ENCODE results near the gene CAMK2N1.
A peak's percentile ranks its signal among the peaks of the same experiment; 100 is the strongest.

Gene CAMK2N1

GRCh38 chr1:20480243-20480944, 5.6 kb downstream of the CAMK2N1 start:
- DNase-seq (no peak), ATAC-seq (replicated peaks) (no peak)
- Mint-ChIP-seq H3K4me1 (ENCODE audit: low read depth in 2 of 2) (peaks cover 13 to 19% of the 10 kb centered on the region in 2 donors), H3K4me3 (no peak overlapping the region), H3K27ac (no peak overlapping the region), H3K9me3 (no peaks in the 10 kb centered on the region), H3K36me3 (ENCODE audit: insufficient read depth) (peaks cover 15% of the 10 kb centered on the region), H3K27me3 (peaks cover 65 to 89% of the 10 kb centered on the region in 2 donors)

- ATAC-seq (replicated peaks) (no peak), DNase-seq (no peak)
- no peaks in the 10 kb centered on the region for H3K9me3 Mint-ChIP-seq
- peaks cover 13 to 19% of the 10 kb centered on the region in 2 donors for H3K4me1 Mint-ChIP-seq (ENCODE audit: low read depth in 2 of 2)
- peaks cover 71 to 94% of the 10 kb centered on the region in 2 donors for H3K27me3 Mint-ChIP-seq
- no peak overlapping the region for H3K27ac Mint-ChIP-seq
- H3K4me3 Mint-ChIP-seq, result no peak overlapping the region
- H3K36me3 Mint-ChIP-seq (ENCODE audit: insufficient read depth), result peaks cover 15% of the 10 kb centered on the region
These were observed 6.2 kb downstream of the CAMK2N1 start for GRCh38 chr1:20479840-20480239.

DNA sequence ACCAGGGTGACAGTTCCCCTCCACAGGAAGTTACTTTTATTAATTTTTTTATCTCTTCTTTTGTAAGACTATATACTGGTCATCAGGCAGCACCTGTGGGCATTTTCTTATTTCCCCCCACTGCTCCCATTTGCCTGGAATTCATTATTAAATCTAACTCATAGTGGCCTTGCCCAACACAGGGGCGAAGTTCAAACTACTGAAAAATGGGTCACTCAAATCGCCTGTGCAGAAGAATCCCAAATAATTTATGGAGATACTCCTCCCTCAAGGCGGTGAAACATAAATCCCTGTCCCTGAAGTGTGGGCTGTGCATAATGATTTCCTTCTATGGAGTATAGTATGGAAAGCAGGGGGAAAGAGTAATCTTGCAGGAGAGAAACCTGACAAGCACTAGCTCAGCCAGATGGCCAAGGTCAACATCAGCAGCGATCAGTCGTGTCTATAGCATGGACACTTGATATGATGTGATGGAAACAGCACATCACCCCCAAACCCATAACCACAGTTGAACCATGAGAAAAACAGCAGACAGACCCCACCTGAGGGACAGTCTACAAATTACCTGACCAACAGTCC, 7.9 kb downstream of the CAMK2N1 start:
- H3K9me3 Mint-ChIP-seq, result no peaks in the 10 kb centered on the region
- ATAC-seq (replicated peaks) (no peak), DNase-seq (no peak)
- H3K4me1 Mint-ChIP-seq (ENCODE audit: low read depth in 2 of 2), result peaks cover 3 to 5% of the 10 kb centered on the region in 2 donors
- no peak overlapping the region for H3K4me3 Mint-ChIP-seq
- H3K27me3 Mint-ChIP-seq, result peaks cover 67 to 94% of the 10 kb centered on the region in 2 donors
- H3K27ac Mint-ChIP-seq, result no peak overlapping the region
- peaks cover 9% of the 10 kb centered on the region for H3K36me3 Mint-ChIP-seq (ENCODE audit: insufficient read depth)

DNA sequence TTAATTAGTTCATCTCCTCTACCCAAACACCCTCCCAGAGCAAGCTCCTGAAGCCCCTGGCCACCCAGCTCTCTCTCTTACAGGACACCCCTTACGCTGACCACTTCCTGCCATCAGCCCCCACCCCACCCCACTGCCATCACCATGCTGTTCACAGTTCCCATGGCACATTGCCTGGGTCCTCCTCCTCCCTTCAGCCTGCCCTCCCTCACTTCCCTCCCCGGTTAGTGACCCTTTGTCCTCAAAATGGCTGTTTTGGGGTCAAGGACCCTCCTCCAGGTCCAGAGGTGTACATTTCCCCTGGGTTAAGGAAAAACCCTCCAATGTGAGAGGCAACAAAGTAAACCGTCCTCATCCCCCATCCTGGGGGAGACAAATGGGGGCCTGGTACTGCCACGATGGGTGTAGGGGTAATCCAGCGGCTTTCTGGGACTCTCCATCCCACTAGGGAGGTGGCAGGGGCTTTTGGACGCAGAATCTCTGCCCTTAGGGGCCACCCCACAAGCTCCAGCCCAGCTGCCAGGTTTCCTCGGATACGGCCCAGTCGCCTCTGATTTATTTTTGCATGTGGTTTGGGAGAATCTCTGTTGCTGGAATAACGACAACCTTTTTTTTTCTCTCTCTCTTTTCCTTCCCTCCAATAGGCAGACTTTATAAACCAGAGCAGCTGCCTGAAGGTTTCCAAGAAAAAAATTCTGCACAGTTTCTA, 8.5 kb downstream of the CAMK2N1 start:
- ATAC-seq (replicated peaks) (no peak), DNase-seq (no peak)
- Mint-ChIP-seq H3K4me1 (ENCODE audit: low read depth in 2 of 2) (peaks cover 3 to 5% of the 10 kb centered on the region in 2 donors), H3K36me3 (ENCODE audit: insufficient read depth) (peaks cover 9% of the 10 kb centered on the region), H3K27me3 (peaks cover 67 to 98% of the 10 kb centered on the region in 2 donors), H3K9me3 (no peaks in the 10 kb centered on the region), H3K4me3 (no peak overlapping the region), H3K27ac (no peak overlapping the region)

GRCh38 chr1:20476265-20477038, 9.6 kb downstream of the CAMK2N1 start:
- DNase-seq (no peak), ATAC-seq (replicated peaks) (no peak)
- peaks cover 68 to 98% of the 10 kb centered on the region in 2 donors for H3K27me3 Mint-ChIP-seq
- H3K4me3 Mint-ChIP-seq, result peak overlapping the region in 1 of 2 donors; percentile 6
- no peaks in the 10 kb centered on the region for H3K9me3 Mint-ChIP-seq
- no peak overlapping the region for H3K27ac Mint-ChIP-seq
- peaks cover under 1 to 3% of the 10 kb centered on the region in 2 donors for H3K4me1 Mint-ChIP-seq (ENCODE audit: low read depth in 2 of 2)
- H3K36me3 Mint-ChIP-seq (ENCODE audit: insufficient read depth), result peaks cover 2% of the 10 kb centered on the region

GRCh38 chr1:20474996-20475395, 11.0 kb downstream of the CAMK2N1 start:
- Mint-ChIP-seq H3K27ac (no peak overlapping the region), H3K36me3 (ENCODE audit: insufficient read depth) (no peaks in the 10 kb centered on the region), H3K4me1 (ENCODE audit: low read depth in 2 of 2) (no peaks in the 10 kb centered on the region), H3K27me3 (peaks cover 72 to 93% of the 10 kb centered on the region in 2 donors), H3K4me3 (no peak overlapping the region), H3K9me3 (no peaks in the 10 kb centered on the region)
- ATAC-seq (replicated peaks) (no peak), DNase-seq (no peak)

DNA sequence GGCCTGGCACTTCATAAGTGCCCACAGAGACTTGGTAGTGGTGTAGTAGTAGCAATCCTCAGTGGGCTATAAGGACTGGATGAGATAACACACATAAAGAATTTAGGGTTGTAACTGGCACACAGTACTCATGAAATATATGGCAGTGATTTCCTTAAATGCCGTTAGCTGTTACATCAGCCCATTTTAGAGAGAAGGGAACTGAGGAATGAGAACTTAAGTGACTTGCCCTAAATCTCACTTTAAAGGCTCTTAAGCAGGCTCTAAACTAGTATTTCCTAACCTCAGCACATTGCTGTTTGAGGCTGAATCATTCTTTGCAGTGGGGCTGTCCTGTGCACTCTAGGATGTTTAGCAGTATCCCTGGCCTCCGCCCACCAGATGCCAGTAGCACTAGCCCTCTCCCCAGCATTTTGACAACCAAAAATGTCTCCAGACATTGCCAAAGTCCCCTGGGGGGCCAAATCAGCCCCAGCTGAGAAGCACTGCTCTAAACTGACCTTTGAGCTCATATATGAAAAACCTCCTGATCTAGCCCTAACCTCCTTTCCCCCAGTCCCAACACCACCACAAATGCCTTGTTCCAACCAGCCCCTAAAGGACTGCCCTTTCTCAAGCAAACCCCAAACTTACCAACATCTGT, 11.6 kb downstream of the CAMK2N1 start:
- Mint-ChIP-seq H3K27me3 (peaks cover 73 to 93% of the 10 kb centered on the region in 2 donors), H3K27ac (no peak overlapping the region), H3K9me3 (no peaks in the 10 kb centered on the region), H3K4me1 (ENCODE audit: low read depth in 2 of 2) (no peaks in the 10 kb centered on the region), H3K36me3 (ENCODE audit: insufficient read depth) (no peaks in the 10 kb centered on the region), H3K4me3 (no peak overlapping the region)
- ATAC-seq (replicated peaks), result no peak
- no peak for DNase-seq

DNA sequence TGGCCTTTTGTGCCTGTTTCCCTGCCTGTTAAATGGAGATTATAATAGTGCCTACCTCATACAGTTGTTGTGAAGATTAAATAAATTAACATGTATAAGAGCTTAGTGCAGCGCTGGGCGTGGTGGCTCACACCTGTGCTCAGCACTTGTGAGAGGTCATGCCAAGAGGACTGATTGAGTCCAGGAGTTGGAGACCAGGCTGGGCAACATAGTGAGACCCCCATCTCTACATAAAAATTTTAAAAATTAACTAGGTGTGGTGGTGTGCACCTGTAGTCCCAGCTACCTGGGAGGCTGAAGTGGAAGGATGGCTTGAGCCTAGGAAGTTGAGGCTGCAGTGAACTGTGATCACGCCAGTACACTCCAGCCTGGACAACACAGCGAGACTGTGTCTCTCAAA, 12.1 kb downstream of the CAMK2N1 start:
- peaks cover 78 to 95% of the 10 kb centered on the region in 2 donors for H3K27me3 Mint-ChIP-seq
- no peak overlapping the region for H3K27ac Mint-ChIP-seq
- no peak overlapping the region for H3K4me3 Mint-ChIP-seq

DNA sequence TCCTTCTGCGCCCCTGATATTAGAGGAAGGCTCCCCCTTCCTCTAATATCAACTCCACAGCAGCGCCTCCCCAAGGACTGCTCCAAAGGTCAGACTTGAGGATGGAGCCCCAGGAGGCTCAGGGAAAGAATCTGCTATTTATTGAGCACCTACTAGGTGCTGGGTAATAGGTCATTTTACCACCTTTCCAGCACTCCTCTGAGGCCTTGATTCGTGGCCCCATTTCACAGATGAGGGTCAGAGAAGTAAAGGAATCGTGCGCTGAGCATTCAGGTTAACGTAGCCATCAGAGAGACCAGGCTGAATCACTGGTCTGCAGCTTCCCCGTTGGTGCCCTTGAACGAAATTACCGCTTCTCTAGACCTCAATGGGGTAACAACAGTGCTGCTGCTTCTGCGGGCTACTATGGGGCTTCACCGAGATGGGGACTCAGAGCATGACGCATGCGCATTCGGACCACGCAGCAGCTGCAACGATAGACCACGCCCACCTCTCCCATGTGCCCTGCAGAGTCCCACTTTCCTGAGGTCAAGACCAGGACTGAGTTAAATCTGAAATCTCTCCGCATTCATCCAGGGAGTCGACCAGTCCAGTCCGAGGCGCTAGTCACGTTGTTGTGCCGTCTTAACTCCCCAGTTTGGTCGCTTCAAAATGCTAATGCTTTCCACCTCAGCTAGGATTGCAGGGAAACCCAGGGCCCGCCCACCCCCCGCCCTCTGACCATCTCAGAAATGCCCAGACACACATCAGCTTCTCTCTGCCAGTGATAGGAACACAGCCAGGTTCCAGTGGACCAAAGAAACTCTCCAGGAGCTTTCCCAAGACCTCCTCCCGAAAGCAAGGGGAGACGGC, 12.9 kb downstream of the CAMK2N1 start:
- no peaks in the 10 kb centered on the region for H3K36me3 Mint-ChIP-seq (ENCODE audit: insufficient read depth)
- peaks cover 75 to 88% of the 10 kb centered on the region in 2 donors for H3K27me3 Mint-ChIP-seq
- H3K4me1 Mint-ChIP-seq (ENCODE audit: low read depth in 2 of 2), result no peaks in the 10 kb centered on the region
- no peak for ATAC-seq (replicated peaks)
- H3K9me3 Mint-ChIP-seq, result no peaks in the 10 kb centered on the region
- H3K4me3 Mint-ChIP-seq, result no peak overlapping the region
- no peak for DNase-seq
- H3K27ac Mint-ChIP-seq, result no peak overlapping the region

More for the DNA sequence above, 12.1 kb downstream of the CAMK2N1 start:
- H3K9me3 Mint-ChIP-seq, result no peaks in the 10 kb centered on the region
- DNase-seq (no peak), ATAC-seq (replicated peaks) (no peak)
- H3K36me3 Mint-ChIP-seq (ENCODE audit: insufficient read depth), result no peaks in the 10 kb centered on the region
- no peaks in the 10 kb centered on the region for H3K4me1 Mint-ChIP-seq (ENCODE audit: low read depth in 2 of 2)

GRCh38 chr1:20472121-20472520, 13.9 kb downstream of the CAMK2N1 start:
- H3K27ac Mint-ChIP-seq, result no peak overlapping the region
- H3K27me3 Mint-ChIP-seq, result peaks cover 75 to 78% of the 10 kb centered on the region in 2 donors
- DNase-seq, result no peak
- H3K9me3 Mint-ChIP-seq, result no peaks in the 10 kb centered on the region
- ATAC-seq (replicated peaks), result no peak
- H3K4me1 Mint-ChIP-seq (ENCODE audit: low read depth in 2 of 2), result no peaks in the 10 kb centered on the region
- H3K4me3 Mint-ChIP-seq, result no peak overlapping the region
- H3K36me3 Mint-ChIP-seq (ENCODE audit: insufficient read depth), result no peaks in the 10 kb centered on the region

GRCh38 chr1:20470194-20470593, 15.8 kb downstream of the CAMK2N1 start:
- H3K9me3 Mint-ChIP-seq, result no peaks in the 10 kb centered on the region
- H3K36me3 Mint-ChIP-seq (ENCODE audit: insufficient read depth), result no peaks in the 10 kb centered on the region
- DNase-seq (no peak), ATAC-seq (replicated peaks) (no peak)
- peaks cover 59 to 75% of the 10 kb centered on the region in 2 donors for H3K27me3 Mint-ChIP-seq
- no peak overlapping the region for H3K4me3 Mint-ChIP-seq
- H3K27ac Mint-ChIP-seq, result no peak overlapping the region
- H3K4me1 Mint-ChIP-seq (ENCODE audit: low read depth in 2 of 2), result peaks cover 0 to 3% of the 10 kb centered on the region in 2 donors

GRCh38 chr1:20469406-20470076, 16.5 kb downstream of the CAMK2N1 start:
- H3K36me3 Mint-ChIP-seq (ENCODE audit: insufficient read depth), result no peaks in the 10 kb centered on the region
- no peak overlapping the region for H3K4me3 Mint-ChIP-seq
- H3K4me1 Mint-ChIP-seq (ENCODE audit: low read depth in 2 of 2), result peaks cover 0 to 3% of the 10 kb centered on the region in 2 donors
- H3K27me3 Mint-ChIP-seq, result peaks cover 52 to 72% of the 10 kb centered on the region in 2 donors
- H3K27ac Mint-ChIP-seq, result no peak overlapping the region
- no peaks in the 10 kb centered on the region for H3K9me3 Mint-ChIP-seq
- no peak for ATAC-seq (replicated peaks)
- DNase-seq, result no peak
